Naive thymus-derived CD4-positive, alpha-beta T cell (primary cell): ENCODE measurements around the gene SPATA17. TPM values are rescaled to one million over a fixed set of nuclear protein-coding genes. Genes with fewer than 3 reads are reported as not detected.

Experiments used
- ATAC-seq: fragments of 150-1000 bp; cut with Tn5 transposase; 2 replicates; pipeline ENCODE4 v1.10.0; 2021; ENCODE audit warnings: mild to moderate bottlenecking, moderate library complexity
- CTCF ChIA-PET: fragments of 350-600 bp; sonication (Branson Sonifier 250); formaldehyde crosslinking; loops from one replicate; lab custom pipeline; 2021; ENCODE audit warnings: antibody characterized with exemption; lab: Charles Lee
- POLR2A ChIA-PET: fragments of 350-600 bp; sonication (Branson Sonifier 250); formaldehyde crosslinking; loops from one replicate; lab custom pipeline; 2021; ENCODE audit warnings: antibody characterized with exemption, inconsistent platforms; lab: Charles Lee
- DNase-seq, 9 donors: peaks; one replicate each; pipeline versions ENCODE4 v3.0.0 to v3.0.0-alpha.2; 2020 to 2022; ENCODE audit warnings: mixed read lengths in 1 of 9
- H3K27ac ChIP-seq: one replicate; pipeline ENCODE4 v1.7.0; 2013; ENCODE audit warnings: mild to moderate bottlenecking, low read depth, low read length, moderate library complexity
- H3K27me3 ChIP-seq, 2 donors: one replicate each; pipeline ENCODE4 v1.7.0; 2013; ENCODE audit warnings: low read length in 2 of 2, mild to moderate bottlenecking in 2 of 2, moderate library complexity in 2 of 2; ENCODE audit not compliant: control insufficient read depth in 2 of 2, insufficient read depth in 2 of 2
- H3K36me3 ChIP-seq, 3 experiments: 1 replicate in 2 of 3; 2 replicates in 1 of 3; pipeline ENCODE4 v1.7.0; 2013; ENCODE audit warnings: low read length in 3 of 3, mild to moderate bottlenecking in 3 of 3, moderate library complexity in 1 of 3; ENCODE audit not compliant: insufficient read depth in 3 of 3, control insufficient read depth in 2 of 3
- H3K4me1 ChIP-seq, 2 donors: one replicate each; pipeline ENCODE4 v1.7.0; 2013; ENCODE audit warnings: low read length in 2 of 2, mild to moderate bottlenecking in 2 of 2, moderate library complexity in 1 of 2; ENCODE audit not compliant: control insufficient read depth in 2 of 2, insufficient read depth in 2 of 2
- H3K4me3 ChIP-seq: 2 replicates; pipeline ENCODE4 v1.7.0; 2013; ENCODE audit warnings: mild to moderate bottlenecking, low read length
- H3K9me3 ChIP-seq, 3 experiments: 1 replicate in 2 of 3; 2 replicates in 1 of 3; pipeline ENCODE4 v1.7.0; 2013; ENCODE audit warnings: low read length in 3 of 3; ENCODE audit not compliant: control insufficient read depth in 2 of 3
- H3K27ac Mint-ChIP-seq, 9 donors: one replicate each; pipeline ENCODE4 v1.8.0; 2020 to 2022; ENCODE audit warnings: mixed read lengths in 9 of 9, mild to moderate bottlenecking in 8 of 9, moderate library complexity in 5 of 9, inconsistent platforms in 2 of 9
- H3K27me3 Mint-ChIP-seq, 5 donors: one replicate each; pipeline ENCODE4 v1.8.0; 2021 to 2022; ENCODE audit warnings: mixed read lengths in 5 of 5, mild to moderate bottlenecking in 1 of 5
- H3K36me3 Mint-ChIP-seq, 5 donors: one replicate each; pipeline ENCODE4 v1.8.0; 2020 to 2022; ENCODE audit warnings: mixed read lengths in 5 of 5, mild to moderate bottlenecking in 3 of 5, inconsistent platforms in 1 of 5
- H3K4me1 Mint-ChIP-seq, 7 donors: one replicate each; pipeline ENCODE4 v1.8.0; 2020 to 2022; ENCODE audit warnings: mixed read lengths in 7 of 7, mild to moderate bottlenecking in 3 of 7, inconsistent platforms in 1 of 7
- H3K4me3 Mint-ChIP-seq, 10 donors: one replicate each; pipeline ENCODE4 v1.8.0; 2020 to 2022; ENCODE audit warnings: mild to moderate bottlenecking in 10 of 10, mixed read lengths in 10 of 10, moderate library complexity in 6 of 10, inconsistent platforms in 2 of 10
- H3K9me3 Mint-ChIP-seq, 11 donors: one replicate each; pipeline ENCODE4 v1.8.0; 2020 to 2022; ENCODE audit warnings: mixed read lengths in 11 of 11, mild to moderate bottlenecking in 4 of 11, inconsistent platforms in 1 of 11, moderate library complexity in 1 of 11
- intact Hi-C, 2 donors: fragments of 100-400 bp; cut with micrococcal nuclease; formaldehyde crosslinking; loops; one replicate each; pipeline ENCODE4 v1.15.1; 2023
- polyA plus RNA-seq, 2 donors: library from polyadenylated mRNA; unstranded; fragments of 300-500 nt; fragmentation: Illumina TruSeq; gene quantifications; one replicate each; pipeline ENCODE4 v1.2.3, GENCODE V29; 2021
- total RNA-seq, 6 experiments: library from RNA in 5 of 6; stranded (reverse) in 5 of 6; gene quantifications; 1 replicate in 5 of 6; 2 replicates in 1 of 6; pipeline ENCODE4 v1.2.3 and lab custom pipeline; 2021 to 2026

Gene SPATA17
- total and polyA plus RNA-seq, 7 experiments from 2014 or later: not detected

DNA sequence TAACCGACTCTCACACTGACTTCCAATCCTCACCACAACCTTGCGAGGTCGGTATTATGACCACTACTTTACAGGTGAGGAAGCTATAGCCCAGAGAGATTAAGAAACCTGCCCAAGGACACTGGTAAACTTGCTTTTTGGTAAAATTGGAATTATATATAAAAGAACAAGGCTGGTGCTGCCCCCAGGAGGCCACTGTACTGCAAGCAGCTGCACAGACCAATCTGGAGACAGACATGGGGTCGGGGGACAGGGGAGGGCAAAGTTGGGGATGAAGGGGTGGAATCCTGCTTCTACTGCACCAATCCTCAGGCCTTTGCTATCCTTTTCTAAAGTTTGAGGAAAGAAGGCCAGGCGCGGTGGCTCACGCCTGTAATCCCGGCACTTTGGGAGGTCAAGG, 280.8 kb downstream of the SPATA17 start:
- no peaks in the 10 kb centered on the region for H3K9me3 ChIP-seq
- H3K4me1 Mint-ChIP-seq: no peaks in the 10 kb centered on the region
- H3K9me3 Mint-ChIP-seq: peaks cover 0 to 18% (median 6%) of the 10 kb centered on the region in 11 donors
- POLR2A ChIA-PET: no interaction called here
- intact Hi-C loops: no loop called here
- no peaks in the 10 kb centered on the region for H3K4me1 ChIP-seq
- CTCF ChIA-PET: no interaction called here
- no peak for DNase-seq
- H3K36me3 Mint-ChIP-seq: no peaks in the 10 kb centered on the region
- H3K36me3 ChIP-seq: no peaks in the 10 kb centered on the region
- H3K27me3 Mint-ChIP-seq: peaks cover 0 to 4% (median 0%) of the 10 kb centered on the region in 5 donors
- H3K4me3 Mint-ChIP-seq: no peak overlapping the region
- H3K27ac ChIP-seq: no peak overlapping the region
- no peaks in the 10 kb centered on the region for H3K27me3 ChIP-seq
- no peak overlapping the region for H3K4me3 ChIP-seq
- H3K27ac Mint-ChIP-seq: no peak overlapping the region
- ATAC-seq: no peak

DNA sequence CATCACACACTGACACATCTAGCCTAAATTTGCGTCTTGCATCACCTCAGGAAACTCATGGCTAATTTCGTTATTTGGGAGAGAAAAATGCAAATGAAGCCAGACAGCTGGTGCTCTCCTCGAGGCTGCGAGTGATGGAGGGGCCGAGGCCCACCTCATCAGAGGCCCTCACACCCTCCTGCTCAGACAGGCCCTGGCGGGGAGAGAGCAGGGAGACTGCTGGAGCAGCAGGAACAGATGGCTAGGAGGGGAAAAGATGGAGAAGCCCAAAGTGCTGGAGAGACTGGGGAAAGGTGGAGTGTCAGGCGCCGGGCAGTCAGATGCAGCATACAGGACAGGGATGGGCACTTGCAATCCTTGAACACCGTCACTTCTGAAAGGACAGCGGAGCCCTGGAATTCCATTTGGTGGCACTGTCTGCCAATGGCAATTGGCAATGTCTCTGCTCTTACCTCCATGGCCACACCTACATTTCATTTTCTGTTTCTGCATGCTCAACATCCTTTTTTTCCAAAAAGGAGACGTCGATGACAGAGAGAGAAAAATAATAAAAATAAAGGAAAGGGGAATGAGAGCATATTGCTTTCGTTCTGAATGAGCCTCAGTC, 286.2 kb downstream of the SPATA17 start:
- Mint-ChIP-seq H3K4me1 (no peaks in the 10 kb centered on the region), H3K36me3 (peaks cover 0 to 3% (median 0%) of the 10 kb centered on the region in 5 donors), H3K27me3 (peaks cover 0 to 10% (median 6%) of the 10 kb centered on the region in 5 donors), H3K9me3 (peaks cover 0 to 15% (median 5%) of the 10 kb centered on the region in 11 donors), H3K4me3 (no peak overlapping the region), H3K27ac (no peak overlapping the region)
- H3K4me3 ChIP-seq: no peak overlapping the region
- CTCF ChIA-PET: no interaction called here
- H3K27me3 ChIP-seq: no peaks in the 10 kb centered on the region
- no peaks in the 10 kb centered on the region for H3K4me1 ChIP-seq
- no peak for DNase-seq
- no peaks in the 10 kb centered on the region for H3K9me3 ChIP-seq
- H3K36me3 ChIP-seq: no peaks in the 10 kb centered on the region
- no peak overlapping the region for H3K27ac ChIP-seq
- POLR2A ChIA-PET: no interaction called here
- no peak for ATAC-seq
- intact Hi-C loops: no loop called here

DNA sequence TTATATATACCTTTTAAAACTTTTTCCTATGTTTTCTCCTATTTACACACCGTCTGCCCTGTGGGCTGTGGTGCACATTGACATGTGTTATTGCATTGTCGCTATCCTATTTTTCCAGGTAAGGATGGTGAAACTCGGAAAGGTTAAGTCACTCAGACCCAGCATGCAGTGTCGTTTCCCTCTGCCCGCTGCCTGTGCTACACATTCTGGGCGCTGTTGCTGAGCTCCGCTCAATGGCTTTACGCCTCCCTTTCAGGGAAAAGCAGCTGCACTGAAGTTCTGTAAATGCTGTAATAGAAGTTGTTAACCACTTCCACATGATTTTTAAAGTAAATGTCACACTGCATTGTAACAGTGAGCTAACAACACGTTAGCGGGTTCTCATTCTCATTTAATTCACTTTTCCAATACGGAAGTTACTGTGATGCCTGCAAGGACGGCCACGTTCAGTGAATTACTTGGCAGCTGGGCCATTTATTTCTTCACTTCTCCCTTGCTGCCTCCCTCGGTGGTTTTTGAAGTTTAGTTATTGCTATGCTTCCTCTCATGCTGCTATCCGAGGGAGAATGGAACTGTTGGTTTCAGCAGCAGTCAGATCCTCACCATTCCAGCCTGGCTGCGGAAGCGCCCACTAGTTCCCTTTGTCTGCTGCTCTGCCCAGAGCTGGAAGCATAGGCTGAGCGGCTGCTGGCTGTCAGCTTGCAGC, 288.7 kb downstream of the SPATA17 start:
- peaks cover 0 to 3% (median 0%) of the 10 kb centered on the region in 5 donors for H3K36me3 Mint-ChIP-seq
- CTCF ChIA-PET: no interaction called here

More for the DNA sequence above, 288.7 kb downstream of the SPATA17 start:
- peaks cover 6 to 17% (median 9%) of the 10 kb centered on the region in 5 donors for H3K27me3 Mint-ChIP-seq
- DNase-seq (no peak), ATAC-seq (no peak)
- Histone ChIP-seq H3K27me3 (no peaks in the 10 kb centered on the region), H3K36me3 (no peaks in the 10 kb centered on the region), H3K27ac (no peak overlapping the region), H3K9me3 (no peaks in the 10 kb centered on the region), H3K4me3 (no peak overlapping the region), H3K4me1 (no peaks in the 10 kb centered on the region)
- intact Hi-C loops: no loop called here
- peaks cover 0 to 2% (median 0%) of the 10 kb centered on the region in 7 donors for H3K4me1 Mint-ChIP-seq
- H3K27ac Mint-ChIP-seq: no peak overlapping the region
- no peak overlapping the region for H3K4me3 Mint-ChIP-seq
- POLR2A ChIA-PET: no interaction called here
- H3K9me3 Mint-ChIP-seq: peaks cover 0 to 10% (median 4%) of the 10 kb centered on the region in 11 donors

Other genes starting within 250 kb of the SPATA17 start
- gene GPATCH2, start 254 bp upstream of the SPATA17 start, total RNA-seq: 10 to 100 TPM in 3 of 5 experiments, 1 to 10 TPM in 2; 8.6 to 13.3 (median 11.3) TPM
- gene GPATCH2, start 254 bp upstream of the SPATA17 start, polyA plus RNA-seq: 1 to 10 TPM; 2.7 to 3.3 TPM